ENCODE results near the gene SLC16A11.

Gene SLC16A11

GRCh38 chr17:7035591-7036368 lies 8.1 kb downstream of the SLC16A11 start, which contains the start of gene SLC16A13:
SLC16A13 (plus strand) TSS chr17:7036015; CDS start chr17:7036383, 368 bp downstream.
- Histone ChIP-seq H3K27me3 (peaks cover 15% of the 10 kb centered on the region), H3K27ac (peak within 1 kb of the TSS; percentile 90), H3K4me3 (ENCODE audit: low read depth in 1 of 2, low read length in 1 of 2) (peak within 1 kb of the TSS; percentile 77 to 89), H3K36me3 (no peaks in the 10 kb centered on the region), H3K9me3 (no peaks in the 10 kb centered on the region), H3K4me1 (ENCODE audit: control insufficient read depth in 1 of 2, insufficient read depth in 1 of 2, low read depth in 1 of 2, low read length in 1 of 2) (peaks cover 17% of the 10 kb centered on the region in 2 experiments)
- TF ChIP-seq CTCF (IDR thresholded peaks at IDR 0.05): peak; percentile 23

- H3K36me3 ChIP-seq: no peaks in the 10 kb centered on the region
- peaks cover 10% of the 10 kb centered on the region for H3K27me3 ChIP-seq
- H3K27ac ChIP-seq: peak overlapping the region; percentile 90
- no peaks in the 10 kb centered on the region for H3K9me3 ChIP-seq
- TF ChIP-seq CTCF (IDR thresholded peaks at IDR 0.05): no peak
- peaks cover 19% of the 10 kb centered on the region in 2 experiments for H3K4me1 ChIP-seq (ENCODE audit: control insufficient read depth in 1 of 2, insufficient read depth in 1 of 2, low read depth in 1 of 2, low read length in 1 of 2)
- H3K4me3 ChIP-seq (ENCODE audit: low read depth in 1 of 2, low read length in 1 of 2): peak overlapping the region; percentile 77 to 89
Measured at GRCh38 chr17:7034955-7035590, 8.8 kb downstream of the SLC16A11 start.

GRCh38 chr17:7029659-7030058 lies 14.2 kb downstream of the SLC16A11 start:
- Histone ChIP-seq H3K27ac (no peak overlapping the region), H3K27me3 (no peaks in the 10 kb centered on the region), H3K4me1 (ENCODE audit: control insufficient read depth in 1 of 2, insufficient read depth in 1 of 2, low read depth in 1 of 2, low read length in 1 of 2) (peaks cover 8 to 9% of the 10 kb centered on the region in 2 experiments), H3K9me3 (no peaks in the 10 kb centered on the region), H3K4me3 (ENCODE audit: low read depth in 1 of 2, low read length in 1 of 2) (no peak overlapping the region), H3K36me3 (no peaks in the 10 kb centered on the region)
- TF ChIP-seq CTCF (IDR thresholded peaks at IDR 0.05): no peak

- H3K9me3 ChIP-seq: no peaks in the 10 kb centered on the region
- no peak for TF ChIP-seq CTCF (IDR thresholded peaks at IDR 0.05)
- H3K27ac ChIP-seq: no peak overlapping the region
- H3K4me3 ChIP-seq (ENCODE audit: low read depth in 1 of 2, low read length in 1 of 2): no peak overlapping the region
- H3K4me1 ChIP-seq (ENCODE audit: control insufficient read depth in 1 of 2, insufficient read depth in 1 of 2, low read depth in 1 of 2, low read length in 1 of 2): peaks cover 8 to 9% of the 10 kb centered on the region in 2 experiments
- H3K27me3 ChIP-seq: peaks cover 2% of the 10 kb centered on the region
- no peaks in the 10 kb centered on the region for H3K36me3 ChIP-seq
Measured at GRCh38 chr17:7029096-7029495, 14.8 kb downstream of the SLC16A11 start.

- Histone ChIP-seq H3K36me3 (no peaks in the 10 kb centered on the region), H3K4me3 (ENCODE audit: low read depth in 1 of 2, low read length in 1 of 2) (no peak overlapping the region), H3K27ac (no peak overlapping the region), H3K9me3 (no peaks in the 10 kb centered on the region), H3K4me1 (ENCODE audit: control insufficient read depth in 1 of 2, insufficient read depth in 1 of 2, low read depth in 1 of 2, low read length in 1 of 2) (peaks cover 21 to 22% of the 10 kb centered on the region in 2 experiments), H3K27me3 (peaks cover 19% of the 10 kb centered on the region)
- TF ChIP-seq CTCF (IDR thresholded peaks at IDR 0.05): no peak
Measured at GRCh38 chr17:7027335-7027734, 16.6 kb downstream of the SLC16A11 start.
